T-helper 2 cell (primary cell): ENCODE results near the gene ZNF883.
"Not testable (repeated sequence)": the region's sequence is repeated elsewhere in the genome, so short reads cannot be mapped to it uniquely, and the experiment has no call there.

Experiments used
- DNase-seq, 5 experiments: peaks; one replicate each; pipeline versions ENCODE4 v3.0.0 to v3.0.0-alpha.2; 2012 to 2022
- total RNA-seq, 2 donors: gene quantifications; one replicate each; lab custom pipeline; 2026; lab: John Stamatoyannopoulos, UW

Gene ZNF883
- 0 to 0.13 reads per million in 2 donors for total RNA-seq

DNA sequence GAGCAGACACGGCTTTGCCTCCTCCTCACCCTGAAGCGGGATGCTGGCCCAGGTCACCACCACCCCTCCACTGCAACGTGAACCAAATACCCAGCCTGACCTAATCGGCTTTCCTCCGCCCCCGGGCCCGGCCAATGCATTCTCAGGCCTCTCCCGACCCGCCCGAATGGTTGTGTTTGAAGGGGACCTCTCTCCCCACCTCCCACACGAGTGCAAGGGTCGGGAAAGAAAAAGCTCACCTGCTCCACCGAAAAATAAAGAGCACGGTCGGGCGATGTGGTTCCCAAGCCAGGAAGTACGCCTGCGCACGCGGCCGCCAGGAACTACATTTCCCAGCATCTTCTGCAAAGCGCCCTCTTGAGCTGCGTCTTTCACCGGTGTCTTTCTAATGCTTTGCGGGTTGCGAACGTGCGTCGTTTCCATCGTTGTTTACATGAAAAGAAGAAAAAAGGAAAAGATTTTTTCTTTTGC is at the start of gene ZNF883:
ZNF883 (minus strand) TSS at position 282 of the 471 bp plus-strand sequence.
- peak in 3 of 5 experiments; percentile 3 to 56 (median 4) for DNase-seq

DNA sequence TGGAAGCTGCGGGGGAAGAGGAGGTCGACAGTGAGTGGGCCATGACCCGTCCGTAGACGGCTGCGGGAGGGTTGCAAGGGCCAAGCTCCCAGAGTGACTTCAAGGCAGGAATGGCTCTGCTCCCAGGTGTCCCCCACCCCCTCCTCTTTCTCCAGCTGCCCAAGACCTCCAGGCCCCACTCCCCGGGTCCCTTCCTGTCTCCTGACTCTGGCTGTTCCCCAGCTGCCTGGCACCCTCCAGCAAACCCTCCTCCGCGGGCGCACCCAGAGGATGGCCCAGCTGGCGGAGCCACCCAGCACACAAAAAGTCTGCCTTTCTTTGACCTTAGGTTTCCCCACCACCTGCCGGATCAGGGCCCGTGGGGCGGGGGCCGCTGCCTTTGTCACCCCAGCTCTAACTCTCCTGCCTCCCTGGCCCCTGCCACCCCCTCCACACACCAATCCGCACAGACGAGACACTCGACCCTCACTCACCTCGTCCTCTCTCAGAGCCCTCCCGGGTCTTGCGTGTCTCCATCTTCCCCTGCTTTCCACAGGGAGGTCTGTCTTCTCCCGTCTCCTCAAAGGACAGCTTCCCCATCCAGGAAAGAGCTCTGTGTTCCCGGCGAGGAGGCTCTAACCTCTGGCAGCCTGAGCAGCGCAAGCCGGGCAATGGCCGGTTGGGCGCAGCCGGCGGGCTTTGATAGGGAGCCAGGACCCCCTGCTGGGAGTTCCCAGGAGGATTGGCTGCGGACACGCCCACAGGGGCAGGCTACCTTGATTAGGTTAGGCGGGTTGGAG is 49.3 kb upstream of the ZNF883 start:
- DNase-seq, result peak in 1 of 5 experiments; percentile 6

DNA sequence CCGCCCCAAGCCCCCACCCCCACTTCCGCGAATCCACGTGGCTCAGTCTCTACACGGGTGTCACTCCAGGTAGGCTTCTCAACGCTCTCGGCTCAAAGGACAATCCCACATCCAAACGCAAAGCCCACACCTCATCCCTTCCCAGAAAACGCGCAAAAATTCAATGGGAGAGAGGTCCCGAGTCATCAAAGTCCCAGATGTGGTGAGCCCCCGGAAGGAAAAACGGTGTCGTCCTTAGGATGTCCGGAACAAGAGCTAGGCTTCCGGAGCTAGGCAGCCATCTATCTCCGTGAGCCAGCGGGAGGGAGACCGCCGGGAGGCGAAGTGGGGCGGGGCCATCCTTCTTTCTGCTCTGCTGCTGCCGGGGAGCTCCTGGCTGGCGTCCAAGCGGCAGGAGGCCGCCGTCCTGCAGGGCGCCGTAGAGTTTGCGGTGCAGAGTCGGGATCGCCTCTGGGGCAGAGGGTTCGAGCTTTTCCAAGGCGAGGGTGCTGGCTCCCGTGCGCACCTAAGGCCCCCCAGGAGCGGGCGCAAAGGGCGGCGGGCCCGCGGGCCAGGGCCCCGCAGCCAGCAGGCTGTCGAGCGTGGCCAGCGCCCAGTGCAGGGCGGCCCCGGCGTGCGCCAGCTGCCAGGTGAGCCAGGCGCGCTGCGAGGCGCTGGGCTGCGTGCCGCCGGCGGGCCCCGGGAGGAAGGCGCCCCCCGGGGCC is 47.7 kb upstream of the ZNF883 start:
- not testable (repeated sequence) for DNase-seq

DNA sequence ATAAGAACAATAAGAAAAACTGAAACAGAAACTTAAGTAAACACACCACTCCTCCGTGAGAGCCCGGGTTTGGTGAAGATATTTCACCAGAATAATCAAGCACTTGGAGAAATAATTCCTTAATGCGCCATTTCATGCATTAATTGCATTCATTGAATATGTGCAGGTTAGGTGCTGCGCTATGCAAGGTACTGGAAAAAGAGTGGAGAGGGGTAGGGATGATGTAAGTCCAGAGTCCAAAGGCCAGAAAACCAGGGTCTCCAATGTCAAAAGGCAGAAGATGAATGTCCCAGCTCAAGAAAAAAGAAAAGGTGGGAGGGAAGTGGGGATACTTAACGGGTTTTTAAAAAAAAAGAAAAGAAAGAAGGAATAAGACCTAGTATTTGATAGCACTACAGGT is 45.2 kb upstream of the ZNF883 start:
- DNase-seq, result no peak

DNA sequence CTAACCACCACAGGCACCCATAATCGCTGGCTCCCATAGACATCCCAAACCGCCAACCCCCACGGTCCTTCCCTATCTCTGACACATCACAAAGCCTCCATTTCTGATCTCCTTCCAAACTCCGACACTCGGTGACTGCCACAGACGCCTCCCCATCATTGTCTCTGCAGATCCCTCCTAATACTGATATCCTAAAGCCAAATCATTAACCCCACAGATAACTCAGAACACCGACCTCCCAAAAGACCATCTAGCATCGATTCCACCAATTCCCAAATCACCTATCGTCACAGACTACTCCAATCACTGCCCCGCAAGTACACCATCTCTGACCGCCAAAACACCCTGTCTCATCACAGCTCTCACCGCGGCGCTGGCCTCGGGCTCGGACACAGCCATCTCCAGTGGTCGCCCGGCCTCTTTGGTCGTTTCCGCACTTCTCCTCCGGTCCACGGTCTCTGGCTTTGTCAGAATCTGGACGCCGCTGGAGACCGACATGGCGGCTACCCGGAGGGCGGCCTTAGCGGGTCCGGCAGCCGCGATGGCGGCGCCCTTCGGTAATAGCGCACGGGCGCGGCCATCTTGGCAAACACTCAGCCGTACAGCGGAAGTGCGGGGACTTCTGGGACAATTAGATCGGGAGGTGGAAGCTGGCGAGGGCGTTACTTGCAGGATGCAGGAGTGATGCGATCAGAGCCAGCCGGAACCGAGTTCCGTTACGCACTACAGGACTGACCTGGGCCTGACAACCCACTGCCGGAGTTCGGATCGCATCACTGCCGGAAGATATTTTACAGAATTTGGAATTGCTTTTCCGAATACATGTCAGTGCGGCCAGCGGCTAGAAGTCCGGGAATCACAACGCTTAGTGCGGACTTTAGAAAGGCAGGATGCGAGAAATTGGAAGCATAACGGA is 44.5 kb upstream of the ZNF883 start, which contains the start of gene ZFP37:
ZFP37 (minus strand) TSS at position 534 of the 916 bp plus-strand sequence; CDS start at position 498, 36 bp downstream.
- DNase-seq, result peak; percentile 47 to 85 (median 64)

DNA sequence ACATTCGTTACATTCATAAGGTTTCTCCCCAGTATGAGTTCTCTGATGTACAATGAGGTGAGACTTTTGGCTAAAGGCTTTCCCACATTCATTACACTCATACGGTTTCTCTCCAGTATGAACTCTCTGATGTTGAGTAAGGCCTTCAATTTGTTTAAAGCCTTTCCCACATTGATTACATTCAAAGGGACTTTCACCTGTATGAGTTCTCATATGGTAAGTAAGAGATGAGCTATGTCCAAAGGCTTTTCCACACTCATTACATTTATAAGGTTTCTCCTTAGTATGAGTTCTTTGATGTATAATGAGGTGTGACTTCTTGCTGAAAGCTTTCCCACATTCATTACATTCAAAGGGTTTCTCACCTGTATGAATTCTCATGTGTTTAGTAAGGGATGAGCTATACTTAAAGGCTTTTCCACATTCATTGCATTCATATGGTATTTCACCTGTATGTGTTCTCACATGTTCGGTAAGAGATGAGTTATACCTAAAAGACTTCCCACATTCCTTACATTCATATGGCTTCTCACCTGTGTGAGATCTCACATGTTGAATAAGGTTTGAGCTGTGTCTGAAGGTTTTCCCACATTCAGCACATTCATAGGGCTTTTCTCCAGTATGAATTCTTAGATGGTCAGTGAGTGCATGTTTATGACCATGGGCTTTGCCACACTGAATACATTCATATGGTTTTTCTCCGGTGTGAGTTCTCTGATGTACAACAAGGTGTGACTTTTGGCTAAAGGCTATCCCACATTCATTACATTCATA is 31.1 kb upstream of the ZNF883 start:
- DNase-seq, result no peak

DNA sequence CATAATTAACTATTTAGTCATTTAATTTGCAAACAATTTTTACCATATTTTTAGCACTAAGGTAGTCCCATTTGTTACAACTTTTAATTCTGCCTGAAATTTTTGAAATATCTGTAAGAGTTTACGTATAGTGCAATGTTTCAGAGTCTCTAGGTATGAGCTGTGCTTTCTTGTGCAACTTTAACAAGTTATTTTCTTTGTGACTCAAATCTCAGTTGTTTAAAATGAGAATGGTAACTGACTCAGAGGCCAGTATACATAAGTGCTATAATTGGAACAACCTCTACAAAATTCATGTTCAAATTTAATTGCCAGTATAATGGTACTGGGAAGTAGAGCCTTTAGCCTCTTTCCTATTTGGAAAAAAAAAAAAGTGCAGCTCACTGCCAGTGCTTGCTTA is 14.2 kb upstream of the ZNF883 start:
- DNase-seq, result no peak

DNA sequence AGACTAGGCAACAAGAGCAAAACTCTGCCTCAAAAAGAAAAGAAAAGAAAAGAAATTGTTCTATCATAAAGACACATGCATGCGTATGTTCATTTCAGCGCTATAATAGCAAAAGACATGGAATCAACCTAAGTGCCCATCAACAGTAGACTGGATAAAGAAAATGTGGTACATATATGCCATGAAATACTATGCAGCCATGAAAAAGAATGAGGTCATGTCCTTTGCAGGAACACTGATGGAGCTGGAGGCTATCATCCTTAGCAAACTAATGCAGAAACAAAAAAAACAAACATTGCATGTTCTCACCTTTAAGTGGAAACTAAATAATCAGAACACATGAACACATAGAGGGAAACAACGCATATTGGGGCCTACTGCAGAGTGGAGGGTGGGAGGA is 6.3 kb upstream of the ZNF883 start:
- DNase-seq, result no peak

DNA sequence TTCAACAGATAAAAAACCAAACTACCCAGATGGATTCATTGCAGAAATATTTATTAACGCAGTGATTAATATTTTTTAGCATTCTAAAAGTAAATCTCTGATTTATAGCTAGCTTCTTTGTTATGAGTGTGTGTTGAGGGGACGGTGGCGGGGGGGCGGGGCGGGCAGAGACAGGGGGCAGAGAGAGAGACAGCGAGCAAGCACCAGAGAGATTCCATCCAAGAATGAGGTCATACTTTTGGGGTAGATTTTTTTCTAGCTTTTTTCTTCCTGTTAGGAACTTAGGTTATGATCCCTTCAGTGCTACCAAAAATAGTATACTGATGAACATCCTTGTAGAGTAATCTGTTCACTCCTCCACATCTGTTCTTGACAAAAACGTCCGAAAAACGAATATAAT is 500 bp upstream of the ZNF883 start:
- no peak for DNase-seq

DNA sequence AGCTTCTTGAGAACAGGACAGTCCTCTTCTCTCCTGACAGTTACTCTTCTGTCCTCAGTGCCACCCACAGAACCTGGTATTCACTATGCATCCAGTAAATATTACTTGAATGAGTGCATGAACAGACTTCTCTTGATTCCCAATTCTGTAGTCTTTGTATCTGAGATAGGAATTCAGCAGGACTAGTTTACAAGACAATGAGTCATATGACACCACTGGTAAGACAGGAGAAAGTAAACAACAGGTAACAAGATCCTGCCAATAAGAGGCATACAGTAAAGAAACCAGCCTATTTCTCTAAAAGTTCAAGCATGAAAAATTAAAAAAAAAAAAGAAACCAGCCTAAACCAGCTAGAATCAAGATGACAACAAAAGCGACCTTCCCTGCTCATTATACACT is 6.2 kb downstream of the ZNF883 start:
- no peak for DNase-seq

DNA sequence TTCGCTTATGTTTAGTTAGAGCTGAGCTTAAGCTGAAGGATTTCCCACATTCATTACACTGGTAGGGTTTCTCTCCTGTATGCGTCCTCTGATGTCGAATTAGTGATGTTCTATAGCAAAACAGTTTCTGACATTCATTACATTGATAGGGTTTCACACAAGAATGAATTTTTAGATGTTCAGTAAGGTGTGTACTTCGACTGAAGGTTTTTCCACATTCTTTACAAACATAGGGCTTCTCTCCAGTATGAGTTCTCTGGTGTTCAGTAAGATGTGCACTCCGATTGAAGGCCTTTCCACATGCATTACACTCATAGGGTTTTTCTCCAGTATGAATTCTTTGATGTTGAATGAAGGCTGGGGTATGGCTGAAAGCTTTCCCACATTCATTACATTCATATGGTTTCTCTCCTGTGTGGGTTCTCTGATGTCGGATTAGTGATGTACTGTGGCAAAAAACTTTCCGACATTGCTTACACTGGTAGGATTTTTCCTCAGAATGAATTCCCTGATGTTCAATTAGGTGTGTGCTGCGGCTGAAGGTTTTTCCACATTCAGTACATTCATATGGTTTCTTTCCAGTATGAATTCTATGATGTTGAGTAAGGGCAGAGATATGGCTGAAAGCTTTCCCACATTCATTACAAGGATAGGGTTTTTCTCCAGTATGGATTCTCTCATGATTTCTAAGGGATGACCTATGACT is 14.6 kb downstream of the ZNF883 start:
- no peak for DNase-seq

DNA sequence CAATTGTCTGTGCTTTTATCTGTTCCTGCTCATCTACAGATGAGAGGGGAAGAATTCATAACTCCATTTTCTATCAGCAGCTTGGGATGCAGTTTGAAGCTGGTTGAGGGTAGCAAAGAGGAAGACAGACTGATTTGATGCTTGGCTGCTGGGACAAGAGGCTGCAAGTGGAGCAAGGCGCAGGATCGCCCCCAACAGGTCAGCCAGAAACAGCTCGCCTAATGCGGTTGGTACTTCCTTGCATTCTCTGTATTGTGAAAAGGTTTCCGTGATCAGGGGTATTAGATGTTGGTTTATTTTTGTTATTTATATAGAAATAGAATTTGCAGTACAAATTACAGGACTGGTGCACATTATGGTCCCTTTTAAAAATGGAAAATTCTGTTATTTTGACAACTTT is 40.6 kb downstream of the ZNF883 start:
- DNase-seq, result peak in 1 of 5 experiments; percentile 24

DNA sequence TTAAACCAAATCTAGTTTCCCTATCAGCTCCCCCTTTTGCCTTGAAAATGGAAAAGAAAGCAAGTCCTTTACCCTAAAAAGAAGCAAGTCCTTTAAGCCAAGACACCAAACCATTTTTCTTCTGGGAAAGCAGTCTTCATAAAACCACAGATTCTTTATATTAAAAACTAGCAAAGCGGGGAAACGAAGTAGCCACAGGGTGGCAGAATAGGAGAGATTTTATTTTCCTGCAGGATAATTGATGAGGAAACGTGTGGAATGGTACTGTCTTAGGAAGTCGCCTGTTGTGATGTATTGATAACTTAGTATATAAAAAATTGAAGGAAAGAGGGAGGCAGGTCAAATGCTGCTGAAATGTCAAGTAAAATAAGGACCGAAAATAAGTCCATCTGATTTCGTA is 41.1 kb downstream of the ZNF883 start:
- DNase-seq, result no peak

DNA sequence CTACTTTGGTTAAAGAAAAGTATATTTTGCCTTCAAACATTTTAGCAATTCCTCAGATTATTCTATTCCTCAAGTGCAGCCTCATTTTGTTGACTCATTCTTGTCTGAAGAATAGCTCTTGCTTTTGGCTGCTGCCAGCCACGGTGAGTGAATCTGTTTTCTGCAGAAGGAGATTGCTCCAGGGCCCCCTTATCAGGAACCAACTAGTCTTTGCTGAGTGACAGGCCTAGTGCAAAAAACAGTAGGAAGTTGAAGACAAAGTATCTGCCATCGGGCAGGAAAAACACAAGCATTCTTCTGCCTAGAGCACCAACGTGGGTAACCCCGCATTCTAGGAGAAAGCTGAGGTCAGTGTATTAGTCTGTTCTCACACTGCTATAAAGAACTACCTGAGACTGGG is 42.3 kb downstream of the ZNF883 start:
- no peak for DNase-seq

DNA sequence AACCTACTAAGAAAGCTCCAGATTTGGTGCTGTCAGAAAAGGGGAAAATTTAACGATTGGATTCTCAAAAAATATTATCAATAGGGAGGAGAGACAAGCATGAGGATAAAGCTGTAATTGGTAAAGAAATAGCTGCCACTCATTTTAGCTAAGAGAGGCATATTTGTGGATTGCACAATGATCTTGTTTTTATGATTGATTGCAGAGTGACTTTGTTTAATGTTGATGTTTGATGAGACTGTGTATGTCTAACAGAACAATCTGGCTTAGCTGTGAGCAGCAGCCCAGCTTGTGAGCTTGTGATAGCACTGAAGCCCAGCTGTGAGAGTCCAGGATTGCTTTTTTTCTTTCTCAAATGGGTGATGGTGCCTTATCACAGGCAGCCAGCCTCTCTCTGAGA is 56.4 kb downstream of the ZNF883 start:
- DNase-seq, result no peak

DNA sequence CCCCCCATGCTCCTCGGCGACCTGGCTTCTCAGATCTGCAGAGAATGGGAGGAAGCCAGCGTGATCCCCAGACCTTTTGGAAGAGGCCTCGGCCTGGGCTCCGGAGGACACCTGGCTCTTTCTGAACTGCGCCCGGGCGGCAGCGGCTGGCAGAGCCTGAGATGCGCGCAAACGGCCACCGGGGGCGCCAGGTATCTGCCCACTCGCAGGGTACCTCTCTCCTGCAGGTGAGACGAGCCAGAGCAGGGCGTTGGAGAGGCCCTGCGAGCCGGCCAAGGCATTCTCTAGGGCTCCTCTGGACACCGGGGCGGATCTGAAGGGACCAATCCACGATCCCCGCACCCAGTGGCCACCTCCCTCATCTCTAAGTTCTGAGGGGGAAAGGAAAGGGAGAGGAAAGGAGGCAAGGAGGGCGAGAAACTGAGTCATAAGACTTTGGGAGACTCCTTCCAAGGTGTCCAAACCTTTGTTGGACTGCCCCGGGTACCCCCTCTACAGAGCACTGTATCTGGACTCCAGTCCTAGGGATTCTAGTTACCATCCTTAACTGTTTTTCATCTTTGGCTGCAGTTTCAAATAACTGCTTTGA is 66.3 kb downstream of the ZNF883 start:
- no peak for DNase-seq

DNA sequence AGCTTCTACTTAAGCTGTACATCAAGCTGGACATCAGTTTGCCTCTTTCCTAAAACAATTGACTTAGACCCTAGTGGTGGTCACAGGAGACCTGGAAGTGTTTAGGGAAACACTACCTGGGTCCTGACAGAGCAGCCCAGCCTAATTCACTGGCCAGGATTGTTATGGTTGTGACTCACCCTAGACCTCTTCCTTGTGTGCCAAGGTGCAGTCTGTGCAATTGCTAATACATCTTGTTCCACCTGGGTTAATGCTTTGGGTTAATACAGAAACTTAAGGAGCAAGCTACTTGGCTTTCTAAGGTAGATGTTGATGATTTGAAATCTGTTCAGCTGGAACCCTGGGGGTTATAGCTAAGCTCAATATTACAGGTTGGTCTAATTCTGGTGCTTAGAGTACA is 72.6 kb downstream of the ZNF883 start:
- DNase-seq, result no peak

DNA sequence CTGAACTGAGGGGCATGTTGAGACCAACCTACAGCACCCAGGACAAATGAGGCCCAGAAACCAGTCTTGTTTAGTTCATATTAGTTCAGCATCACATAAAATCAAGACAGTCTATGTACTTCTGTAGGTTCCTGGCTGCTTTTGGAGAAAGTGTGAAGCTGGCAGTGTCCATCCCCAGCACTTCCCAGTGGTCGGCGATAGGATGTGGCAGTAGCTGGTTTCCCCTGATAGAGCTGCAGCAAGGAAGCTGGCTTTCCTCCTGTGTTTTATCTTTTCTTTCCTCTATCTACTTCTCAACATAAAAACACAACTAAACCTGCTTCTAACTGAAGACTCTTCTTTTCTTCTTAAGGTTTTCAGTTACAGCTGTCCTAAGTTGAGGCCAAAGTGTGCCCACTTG is 78.3 kb downstream of the ZNF883 start:
- no peak for DNase-seq

DNA sequence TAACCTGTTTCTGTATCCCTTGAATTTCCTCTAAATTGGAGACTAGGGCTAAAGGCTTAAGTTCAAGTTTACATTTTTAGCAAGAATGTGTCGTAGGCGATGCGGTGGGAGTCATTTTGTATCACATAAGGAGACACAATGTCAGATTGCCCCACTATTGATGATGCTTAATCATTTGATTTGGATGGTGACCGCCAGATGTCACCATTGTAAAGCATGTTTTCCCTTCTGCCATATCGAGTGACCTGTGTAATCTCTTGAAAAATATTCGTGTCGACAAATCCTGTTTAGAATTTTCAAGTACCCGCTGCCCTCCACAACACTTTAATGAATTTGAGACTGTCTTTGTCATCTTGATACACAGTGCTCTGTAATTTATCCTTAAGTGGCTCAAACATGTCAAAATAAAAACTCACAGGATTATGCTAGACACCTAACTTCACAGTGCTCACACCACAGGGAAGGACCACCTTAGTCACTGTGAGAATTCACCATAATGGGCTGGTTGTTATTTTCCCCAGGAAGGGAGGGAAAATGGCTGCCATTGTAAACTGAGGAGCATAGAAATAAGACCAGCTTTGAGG is 86.8 kb downstream of the ZNF883 start:
- DNase-seq, result peak in 1 of 5 experiments; percentile 17

DNA sequence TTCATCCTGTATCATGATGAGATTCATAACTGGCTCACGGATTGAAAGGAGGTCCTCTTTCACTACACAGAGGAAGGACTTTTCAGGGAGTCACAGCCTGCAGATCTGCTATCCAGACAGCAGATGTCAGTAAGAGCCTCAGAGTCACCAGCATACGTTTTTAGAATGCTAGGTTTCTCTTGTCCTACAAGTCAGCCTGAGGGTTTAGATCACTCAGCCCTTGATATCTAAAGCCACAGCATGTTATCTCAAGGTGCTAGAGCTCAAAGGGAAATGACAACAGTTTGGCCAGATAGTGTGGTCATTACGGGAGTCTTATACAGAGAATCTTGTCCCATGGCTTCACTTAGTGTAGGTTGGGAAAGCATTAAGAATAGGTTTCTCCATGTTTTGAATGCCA is 90.4 kb downstream of the ZNF883 start:
- DNase-seq, result peak in 1 of 5 experiments; percentile 53

DNA sequence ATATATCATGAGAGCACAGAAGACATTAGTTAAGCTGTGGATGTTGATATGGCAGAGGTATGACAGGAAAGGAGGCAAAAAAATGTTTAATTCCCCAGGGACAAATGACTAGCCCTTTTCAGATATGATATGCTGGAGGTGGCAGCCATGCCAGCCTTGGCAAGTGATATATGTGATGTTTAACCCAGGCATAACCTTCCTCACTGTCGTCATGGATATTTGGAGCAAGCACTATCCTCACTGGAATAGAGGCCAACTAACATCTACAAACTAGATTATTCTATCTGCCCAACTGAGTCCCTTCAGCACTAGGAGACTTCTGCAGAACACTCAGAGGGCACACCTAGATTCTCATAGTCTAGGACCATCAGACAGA is 94.0 kb downstream of the ZNF883 start:
- DNase-seq, result no peak
